Ishikawa (cell line): ENCODE results near the gene RGS9.

ENCODE experiments used
- CEBPB ChIP-seq: IDR thresholded peaks from 2 replicates; pipeline ENCODE4 v1.6.1; 2012
- CREB1 ChIP-seq: IDR thresholded peaks from 2 replicates; pipeline ENCODE4 v1.6.1; 2012; ENCODE audit warnings: low read depth
- EGR1 ChIP-seq: IDR thresholded peaks from 2 replicates; pipeline ENCODE4 v1.6.1; 2012
- EP300 ChIP-seq: IDR thresholded peaks from 2 replicates; pipeline ENCODE4 v1.6.1; 2012; ENCODE audit warnings: borderline replicate concordance
- FOXM1 ChIP-seq: IDR thresholded peaks from 2 replicates; pipeline ENCODE4 v1.6.1; 2012; ENCODE audit warnings: low read depth, borderline replicate concordance
- NFIC ChIP-seq: IDR thresholded peaks from 2 replicates; pipeline ENCODE4 v1.6.1; 2012
- RAD21 ChIP-seq: IDR thresholded peaks from 2 replicates; pipeline ENCODE4 v1.6.1; 2012; ENCODE audit warnings: low read depth
- TAF1 ChIP-seq: IDR thresholded peaks from 2 replicates; pipeline ENCODE4 v1.6.1; 2012; ENCODE audit warnings: low read depth, mild to moderate bottlenecking
- TCF12 ChIP-seq: IDR thresholded peaks from 2 replicates; pipeline ENCODE4 v1.6.1; 2012; ENCODE audit warnings: low read depth
- TEAD4 ChIP-seq: IDR thresholded peaks from 2 replicates; pipeline ENCODE4 v1.6.1; 2012
- YY1 ChIP-seq: IDR thresholded peaks from 2 replicates; pipeline ENCODE4 v1.6.1; 2012; ENCODE audit warnings: low read depth
- ZBTB7A ChIP-seq: IDR thresholded peaks from 2 replicates; pipeline ENCODE4 v1.6.1; 2012; ENCODE audit warnings: low read depth
- TF ChIP-seq, protein P1 (sequence below): IDR thresholded peaks from 2 replicates; pipeline ENCODE4 v1.6.1; 2012; ENCODE audit warnings: low read depth, mild to moderate bottlenecking
- TF ChIP-seq, protein P2 (sequence below): IDR thresholded peaks from 2 replicates; pipeline ENCODE4 v1.6.1; 2012
- TF ChIP-seq, protein P3 (sequence below): IDR thresholded peaks from 2 replicates; pipeline ENCODE4 v1.6.1; 2012

The RGS9 gene

DNA sequence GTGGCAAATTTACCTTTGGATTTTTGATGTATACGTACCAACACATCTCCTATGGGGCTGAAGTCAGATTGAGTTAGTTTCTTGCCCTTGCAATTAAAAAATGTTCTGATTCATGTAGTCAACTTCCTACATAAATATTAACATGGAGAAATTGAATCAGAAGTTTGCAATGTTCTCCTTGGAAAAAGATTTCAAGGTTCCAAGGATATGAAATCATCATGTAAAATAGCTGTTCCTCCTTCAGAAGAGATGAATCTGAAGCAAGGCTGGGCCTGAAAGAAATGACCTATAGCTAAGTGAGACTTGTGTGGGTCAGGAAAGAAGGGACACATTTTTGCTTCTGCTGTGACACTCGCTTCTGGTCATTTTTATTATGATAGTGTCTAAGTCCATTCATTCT lies 131.7 kb downstream of the RGS9 start:
- TF ChIP-seq YY1 (no peak), TAF1 (no peak), CREB1 (no peak), EGR1 (no peak), RAD21 (no peak), ZBTB7A (no peak), NFIC (no peak), CEBPB (no peak), FOXM1 (no peak), TCF12 (no peak), TEAD4 (no peak), EP300 (no peak)
- TF ChIP-seq, protein P1, sequence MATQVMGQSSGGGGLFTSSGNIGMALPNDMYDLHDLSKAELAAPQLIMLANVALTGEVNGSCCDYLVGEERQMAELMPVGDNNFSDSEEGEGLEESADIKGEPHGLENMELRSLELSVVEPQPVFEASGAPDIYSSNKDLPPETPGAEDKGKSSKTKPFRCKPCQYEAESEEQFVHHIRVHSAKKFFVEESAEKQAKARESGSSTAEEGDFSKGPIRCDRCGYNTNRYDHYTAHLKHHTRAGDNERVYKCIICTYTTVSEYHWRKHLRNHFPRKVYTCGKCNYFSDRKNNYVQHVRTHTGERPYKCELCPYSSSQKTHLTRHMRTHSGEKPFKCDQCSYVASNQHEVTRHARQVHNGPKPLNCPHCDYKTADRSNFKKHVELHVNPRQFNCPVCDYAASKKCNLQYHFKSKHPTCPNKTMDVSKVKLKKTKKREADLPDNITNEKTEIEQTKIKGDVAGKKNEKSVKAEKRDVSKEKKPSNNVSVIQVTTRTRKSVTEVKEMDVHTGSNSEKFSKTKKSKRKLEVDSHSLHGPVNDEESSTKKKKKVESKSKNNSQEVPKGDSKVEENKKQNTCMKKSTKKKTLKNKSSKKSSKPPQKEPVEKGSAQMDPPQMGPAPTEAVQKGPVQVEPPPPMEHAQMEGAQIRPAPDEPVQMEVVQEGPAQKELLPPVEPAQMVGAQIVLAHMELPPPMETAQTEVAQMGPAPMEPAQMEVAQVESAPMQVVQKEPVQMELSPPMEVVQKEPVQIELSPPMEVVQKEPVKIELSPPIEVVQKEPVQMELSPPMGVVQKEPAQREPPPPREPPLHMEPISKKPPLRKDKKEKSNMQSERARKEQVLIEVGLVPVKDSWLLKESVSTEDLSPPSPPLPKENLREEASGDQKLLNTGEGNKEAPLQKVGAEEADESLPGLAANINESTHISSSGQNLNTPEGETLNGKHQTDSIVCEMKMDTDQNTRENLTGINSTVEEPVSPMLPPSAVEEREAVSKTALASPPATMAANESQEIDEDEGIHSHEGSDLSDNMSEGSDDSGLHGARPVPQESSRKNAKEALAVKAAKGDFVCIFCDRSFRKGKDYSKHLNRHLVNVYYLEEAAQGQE, result no peak
- TF ChIP-seq, protein P2, sequence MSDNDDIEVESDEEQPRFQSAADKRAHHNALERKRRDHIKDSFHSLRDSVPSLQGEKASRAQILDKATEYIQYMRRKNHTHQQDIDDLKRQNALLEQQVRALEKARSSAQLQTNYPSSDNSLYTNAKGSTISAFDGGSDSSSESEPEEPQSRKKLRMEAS, result no peak
- TF ChIP-seq, protein P3, sequence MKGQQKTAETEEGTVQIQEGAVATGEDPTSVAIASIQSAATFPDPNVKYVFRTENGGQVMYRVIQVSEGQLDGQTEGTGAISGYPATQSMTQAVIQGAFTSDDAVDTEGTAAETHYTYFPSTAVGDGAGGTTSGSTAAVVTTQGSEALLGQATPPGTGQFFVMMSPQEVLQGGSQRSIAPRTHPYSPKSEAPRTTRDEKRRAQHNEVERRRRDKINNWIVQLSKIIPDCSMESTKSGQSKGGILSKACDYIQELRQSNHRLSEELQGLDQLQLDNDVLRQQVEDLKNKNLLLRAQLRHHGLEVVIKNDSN, result no peak

DNA sequence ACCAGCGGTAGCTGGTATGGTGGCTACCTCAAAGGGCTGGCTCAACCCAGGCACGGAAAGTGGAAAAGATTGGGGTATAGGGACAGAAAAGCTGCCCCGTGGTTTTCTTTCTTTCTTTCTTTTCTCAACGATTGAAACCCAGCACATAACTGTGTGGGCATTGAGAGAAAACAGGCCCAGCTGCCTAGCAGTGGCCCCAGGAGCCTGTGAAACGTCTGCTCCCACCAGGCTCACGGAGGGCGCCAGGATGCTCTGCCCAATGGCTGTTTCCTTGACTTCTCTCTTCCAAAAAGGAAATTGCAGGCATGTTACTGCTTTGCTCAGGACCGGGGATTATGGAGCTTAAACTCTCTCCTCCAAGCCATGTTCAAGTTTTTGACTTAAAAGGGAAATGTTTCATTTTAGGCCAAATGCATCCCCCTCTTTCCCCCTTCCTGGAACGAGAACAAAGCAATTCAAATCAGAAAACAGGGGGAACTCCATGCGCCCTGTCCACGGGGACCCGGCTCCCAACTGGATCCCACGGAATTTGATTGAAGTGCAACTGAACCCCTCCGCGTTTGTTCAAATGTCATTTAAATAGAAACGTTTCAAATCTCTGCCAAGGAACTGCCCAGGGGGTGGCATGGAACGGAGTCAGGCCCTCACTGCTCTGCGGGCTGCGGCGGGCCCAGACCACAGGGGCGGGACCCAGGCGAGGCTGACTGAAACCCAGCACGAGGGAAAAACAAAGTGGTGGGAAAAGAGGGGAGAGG lies 133.5 kb downstream of the RGS9 start:
- no peak for TF ChIP-seq NFIC
- no peak for TF ChIP-seq YY1
- TF ChIP-seq, protein P1, result no peak
- TF ChIP-seq TAF1, result no peak
- TF ChIP-seq TEAD4, result no peak
- TF ChIP-seq, protein P2, result no peak
- no peak for TF ChIP-seq TCF12
- no peak for TF ChIP-seq CEBPB
- TF ChIP-seq, protein P3, result no peak
- TF ChIP-seq CREB1, result no peak
- no peak for TF ChIP-seq EP300

DNA sequence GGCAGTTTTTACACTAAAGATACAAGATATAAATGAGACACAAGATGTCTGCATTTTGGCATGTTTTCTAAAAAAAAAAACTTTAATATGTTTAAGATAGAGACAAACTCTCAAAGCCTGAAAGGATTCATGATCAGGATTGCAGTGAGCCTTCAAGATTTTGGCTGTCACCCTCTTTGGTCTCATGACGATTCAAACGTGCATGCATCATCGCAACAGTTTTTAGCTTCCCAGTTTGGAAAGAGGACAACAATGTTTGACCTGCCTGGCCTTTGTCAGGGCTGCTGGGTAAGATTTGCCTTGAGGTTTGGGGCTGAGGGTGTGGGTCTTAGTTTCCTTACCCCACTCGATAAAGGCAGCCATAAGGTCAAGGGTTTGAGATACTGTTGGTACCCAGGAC lies 134.1 kb downstream of the RGS9 start:
- TF ChIP-seq CEBPB (no peak), FOXM1 (no peak), TAF1 (no peak), YY1 (no peak)
- TF ChIP-seq, protein P3, result no peak
- TF ChIP-seq, protein P2, result no peak
